Measurements from ENCODE around the gene LMBRD2.

DNA sequence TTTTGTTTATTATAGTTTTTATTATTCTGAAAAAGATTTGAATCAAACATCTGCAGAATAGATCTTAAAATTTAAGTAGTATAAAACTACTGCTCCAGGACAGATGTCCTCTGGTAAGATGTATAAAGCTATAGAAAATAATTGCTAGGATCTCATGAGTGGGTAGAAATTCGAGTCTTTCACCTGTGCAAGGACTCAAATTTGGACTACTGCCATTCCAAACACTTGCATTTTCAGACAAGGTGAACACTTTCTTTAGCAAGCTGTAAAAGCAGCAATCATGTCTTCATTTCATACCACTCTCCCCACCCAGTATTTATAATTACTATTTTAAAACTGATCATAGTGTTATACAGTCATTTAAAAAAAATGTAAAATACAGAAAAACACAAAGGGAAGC is 20.9 kb upstream of the LMBRD2 start:
- TF ChIP-seq, protein P1, sequence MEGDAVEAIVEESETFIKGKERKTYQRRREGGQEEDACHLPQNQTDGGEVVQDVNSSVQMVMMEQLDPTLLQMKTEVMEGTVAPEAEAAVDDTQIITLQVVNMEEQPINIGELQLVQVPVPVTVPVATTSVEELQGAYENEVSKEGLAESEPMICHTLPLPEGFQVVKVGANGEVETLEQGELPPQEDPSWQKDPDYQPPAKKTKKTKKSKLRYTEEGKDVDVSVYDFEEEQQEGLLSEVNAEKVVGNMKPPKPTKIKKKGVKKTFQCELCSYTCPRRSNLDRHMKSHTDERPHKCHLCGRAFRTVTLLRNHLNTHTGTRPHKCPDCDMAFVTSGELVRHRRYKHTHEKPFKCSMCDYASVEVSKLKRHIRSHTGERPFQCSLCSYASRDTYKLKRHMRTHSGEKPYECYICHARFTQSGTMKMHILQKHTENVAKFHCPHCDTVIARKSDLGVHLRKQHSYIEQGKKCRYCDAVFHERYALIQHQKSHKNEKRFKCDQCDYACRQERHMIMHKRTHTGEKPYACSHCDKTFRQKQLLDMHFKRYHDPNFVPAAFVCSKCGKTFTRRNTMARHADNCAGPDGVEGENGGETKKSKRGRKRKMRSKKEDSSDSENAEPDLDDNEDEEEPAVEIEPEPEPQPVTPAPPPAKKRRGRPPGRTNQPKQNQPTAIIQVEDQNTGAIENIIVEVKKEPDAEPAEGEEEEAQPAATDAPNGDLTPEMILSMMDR (conservative IDR thresholded peaks at IDR 0.05 in 1 of 2, IDR thresholded peaks at IDR 0.05 in 1 of 2; ENCODE audit: extremely low read depth in 1 of 2, insufficient read depth in 1 of 2, low read depth in 1 of 2, low read length in 2 of 2): no peak
- no peak for TF ChIP-seq EZH2 (IDR thresholded peaks at IDR 0.05; ENCODE audit: borderline replicate concordance, low read length)

Measured in mammary epithelial cell (primary cell).